Central memory CD4-positive, alpha-beta T cell (primary cell): ENCODE measurements around the gene CUL7.
"Not testable (repeated sequence)": the region's sequence is repeated elsewhere in the genome, so short reads cannot be mapped to it uniquely, and the experiment has no call there.

Source experiments
- DNase-seq: peaks from one replicate; pipeline ENCODE4 v3.0.0; 2022

The CUL7 gene

GRCh38 chr6:43013843-43014433 lies 39.7 kb downstream of the CUL7 start, which contains the start of the genes KLHDC3 and MEA1:
KLHDC3 (plus strand) TSS chr6:43014249; CDS start chr6:43017193, 2,944 bp downstream.
MEA1 (minus strand) TSS chr6:43013946; CDS start chr6:43013813, 133 bp downstream.
- peak; percentile 100 for DNase-seq

DNA sequence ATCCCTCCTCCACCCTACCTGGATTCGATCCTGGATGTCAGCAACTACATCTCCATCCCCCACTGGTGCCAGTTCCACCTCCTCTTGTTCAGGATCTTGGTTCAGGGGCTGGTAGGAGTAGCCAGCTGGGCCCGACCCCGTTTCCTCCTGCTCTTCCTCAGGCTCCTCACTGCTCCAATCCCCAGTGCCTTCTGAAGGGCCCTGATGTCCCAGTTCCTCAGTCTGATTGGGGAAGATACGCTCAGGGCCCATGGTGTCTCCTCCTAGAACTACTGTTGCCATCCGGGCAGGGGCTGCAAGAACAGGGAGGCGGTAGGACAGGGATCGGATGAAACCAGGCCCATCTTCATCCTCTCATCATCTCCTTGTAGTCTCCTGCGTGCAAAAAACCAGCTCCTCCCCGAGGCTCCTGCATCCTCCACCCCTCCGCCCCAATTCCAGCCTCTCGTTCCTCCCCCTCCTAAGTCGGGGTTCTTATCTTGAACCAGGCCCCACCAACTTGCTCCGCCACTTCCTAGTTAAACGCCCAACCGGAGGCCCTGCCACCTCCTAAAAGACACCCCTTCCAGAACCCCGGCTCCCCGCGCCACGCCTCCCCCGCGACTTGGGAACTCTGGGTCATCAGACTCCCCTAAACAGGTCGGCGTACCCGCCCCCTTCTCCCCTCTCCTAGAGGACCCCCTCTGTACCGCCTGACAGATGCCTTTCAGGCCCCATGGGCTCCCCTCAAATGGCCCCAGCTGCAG lies 40.4 kb downstream of the CUL7 start:
- no peak for DNase-seq

GRCh38 chr6:43012364-43012763 lies 41.3 kb downstream of the CUL7 start:
- DNase-seq = no peak

DNA sequence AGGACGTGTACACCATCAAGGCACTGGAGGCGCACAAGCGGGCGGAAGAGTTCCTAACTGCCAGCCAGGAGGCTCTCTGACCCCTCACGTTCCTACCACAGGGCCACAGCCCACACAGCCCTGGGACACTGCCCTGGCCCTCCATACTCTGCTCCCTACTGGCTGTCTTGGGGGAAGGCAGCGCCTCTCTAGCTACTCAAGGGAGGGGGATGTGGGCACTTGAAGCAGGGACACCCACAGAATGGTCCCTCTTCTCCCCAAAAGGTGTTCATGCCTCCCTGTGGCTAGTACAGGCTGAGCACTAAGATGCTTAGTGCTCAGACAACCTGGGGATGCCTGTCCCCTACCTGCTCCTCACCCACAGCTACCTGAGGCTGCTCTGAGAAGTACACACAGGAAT lies 42.4 kb downstream of the CUL7 start:
- no peak for DNase-seq

GRCh38 chr6:43009124-43009523 lies 44.5 kb downstream of the CUL7 start:
- DNase-seq = peak; percentile 8

DNA sequence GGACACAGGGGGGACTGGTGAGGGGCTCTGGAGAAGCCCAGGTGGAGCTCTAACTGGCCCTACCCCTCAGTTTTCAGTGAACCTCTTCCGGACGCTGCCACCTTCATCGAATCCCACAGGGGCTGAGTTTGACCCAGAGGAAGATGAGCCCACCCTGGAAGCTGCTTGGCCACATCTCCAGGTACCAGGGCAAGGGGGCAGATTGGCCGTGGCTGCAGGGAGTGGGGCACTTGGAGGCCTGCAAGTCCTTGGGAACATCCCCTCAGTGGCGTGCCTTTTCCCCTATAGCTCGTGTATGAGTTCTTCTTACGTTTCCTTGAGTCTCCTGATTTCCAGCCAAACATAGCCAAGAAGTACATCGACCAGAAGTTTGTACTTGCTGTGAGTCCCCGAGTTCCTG lies 46.5 kb downstream of the CUL7 start:
- DNase-seq = no peak

DNA sequence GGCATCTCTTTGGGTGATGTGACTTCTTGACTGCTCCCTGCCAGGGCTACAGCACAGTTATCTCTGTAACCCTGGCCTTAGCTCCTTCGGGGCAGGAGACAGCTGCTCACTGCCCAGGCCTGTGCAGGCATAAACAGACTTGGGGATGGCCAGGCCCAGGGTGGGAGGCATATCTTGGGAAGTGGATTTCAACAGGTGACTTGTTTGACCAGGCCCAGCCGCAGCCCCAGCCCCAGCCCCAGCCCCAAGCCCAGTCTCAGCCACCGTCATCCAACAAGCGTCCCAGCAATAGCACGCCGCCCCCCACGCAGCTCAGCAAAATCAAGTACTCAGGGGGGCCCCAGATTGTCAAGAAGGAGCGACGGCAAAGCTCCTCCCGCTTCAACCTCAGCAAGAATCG lies 47.4 kb downstream of the CUL7 start:
- DNase-seq = no peak

DNA sequence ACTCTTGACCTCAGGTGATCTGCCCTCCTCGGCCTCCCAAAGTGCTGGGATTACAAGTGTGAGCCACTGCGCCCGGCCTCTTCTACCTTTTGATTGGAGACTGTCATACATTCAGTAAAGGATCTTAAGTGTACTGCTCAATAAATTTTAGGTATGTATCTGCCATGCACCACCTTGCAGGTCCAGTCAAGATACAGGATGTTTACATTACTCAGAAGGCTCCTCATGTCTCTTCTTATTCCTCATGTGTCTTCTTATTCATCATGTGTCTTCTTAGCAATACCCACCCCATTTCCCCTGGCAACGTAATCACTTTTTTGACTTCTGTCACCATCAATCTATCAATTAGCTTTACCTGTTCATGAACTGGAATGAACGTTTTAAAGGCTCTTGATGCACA lies 47.8 kb downstream of the CUL7 start:
- no peak for DNase-seq

- DNase-seq = no peak
Observed at GRCh38 chr6:43001843-43002242, 51.8 kb downstream of the CUL7 start.

- DNase-seq = not testable (repeated sequence)
Observed at GRCh38 chr6:42998205-42998604, 55.4 kb downstream of the CUL7 start.

DNA sequence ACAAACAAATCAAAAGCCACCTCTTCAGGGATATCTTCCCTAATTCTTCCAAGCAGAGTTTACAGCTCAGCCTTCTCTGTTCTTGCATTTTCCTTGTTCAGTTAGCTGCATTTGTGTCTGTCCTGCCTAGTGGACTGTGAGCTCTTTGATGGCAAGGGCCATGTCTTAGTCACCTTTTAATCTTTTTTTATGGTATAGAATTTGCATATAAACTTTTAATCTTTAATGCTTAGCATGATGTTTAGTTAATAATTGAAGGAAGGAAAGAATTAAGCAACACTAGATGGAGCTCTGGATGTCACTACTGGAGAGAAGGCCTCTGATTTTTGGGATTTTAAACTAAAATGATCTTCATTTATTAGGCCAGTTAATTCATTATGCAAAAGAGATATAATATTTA lies 57.1 kb downstream of the CUL7 start:
- DNase-seq = no peak

- no peak for DNase-seq
Observed at GRCh38 chr6:42993445-42993844, 60.2 kb downstream of the CUL7 start.

DNA sequence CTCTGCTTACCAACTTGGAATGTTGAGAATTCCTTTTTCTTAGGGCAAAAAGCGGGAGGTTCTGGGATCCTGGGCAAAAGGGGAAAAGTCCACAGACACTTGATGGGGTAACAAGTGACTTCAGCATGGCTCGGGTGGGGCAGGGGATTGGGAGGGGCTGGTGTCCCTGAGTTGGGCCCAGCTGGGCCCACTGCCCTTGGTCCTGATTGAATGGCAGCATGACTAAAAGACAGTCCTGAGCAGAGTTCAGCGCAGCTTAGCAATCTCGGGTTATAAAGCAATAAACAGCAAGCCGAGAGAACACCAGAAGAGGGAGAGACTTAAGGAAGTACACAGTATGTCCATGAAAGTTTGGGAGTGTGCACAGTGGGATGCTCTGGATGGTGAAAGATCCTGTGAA lies 63.7 kb downstream of the CUL7 start:
- DNase-seq = no peak

GRCh38 chr6:42988486-42989020 lies 65.1 kb downstream of the CUL7 start:
- no peak for DNase-seq
